ENCODE data around the gene SLC26A4. TPM values are rescaled to one million over a fixed set of nuclear protein-coding genes. Genes with fewer than 3 reads are reported as not detected.

Gene SLC26A4
- total RNA-seq, 2 donors from 2014 or later = 0.42 TPM; not detected in 1

DNA sequence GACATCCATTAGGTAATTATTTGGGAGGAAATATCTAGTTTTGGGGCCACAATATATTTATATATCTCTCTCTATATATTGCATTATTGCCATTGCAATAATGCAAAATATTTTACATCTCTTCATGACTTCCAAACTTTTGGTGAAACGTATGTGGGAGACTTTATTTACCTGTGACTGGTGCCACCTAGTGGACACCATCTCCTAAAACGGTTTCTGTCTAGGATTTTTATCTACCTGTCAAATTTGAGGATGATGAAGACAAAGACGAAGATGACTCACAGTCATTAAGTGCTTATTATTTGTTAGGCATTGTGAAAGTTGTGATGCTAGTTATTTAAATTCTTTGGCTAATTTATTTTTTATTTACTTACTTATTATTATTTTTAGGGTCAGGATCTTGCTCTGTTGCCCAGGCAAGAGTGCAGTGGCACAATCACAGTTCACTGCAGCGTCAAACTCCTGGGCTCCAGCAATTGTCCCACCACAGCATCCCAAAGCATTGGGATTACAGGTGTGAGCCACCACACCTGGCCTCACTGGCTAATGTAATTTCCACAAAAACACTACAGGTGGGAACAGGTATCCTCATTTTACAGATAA is 64.6 kb downstream of the SLC26A4 start:
- peak; percentile 63 for DNase-seq
- peaks cover 13% of the 10 kb centered on the region for H3K27me3 ChIP-seq (ENCODE audit: control insufficient read depth, insufficient read depth, low read length, poor library complexity, severe bottlenecking)
- Mint-ChIP-seq H3K4me3 (no peak overlapping the region), H3K27ac (no peak overlapping the region), H3K36me3 (ENCODE audit: low read depth) (no peaks in the 10 kb centered on the region), H3K27me3 (ENCODE audit: insufficient read depth) (peaks cover 16% of the 10 kb centered on the region), H3K9me3 (no peaks in the 10 kb centered on the region), H3K4me1 (no peaks in the 10 kb centered on the region)
- no peak overlapping the region for H3K27ac ChIP-seq (ENCODE audit: low read depth, low read length)
- no peak overlapping the region for H3K4me3 ChIP-seq (ENCODE audit: low read length)
- TF ChIP-seq, protein P1, sequence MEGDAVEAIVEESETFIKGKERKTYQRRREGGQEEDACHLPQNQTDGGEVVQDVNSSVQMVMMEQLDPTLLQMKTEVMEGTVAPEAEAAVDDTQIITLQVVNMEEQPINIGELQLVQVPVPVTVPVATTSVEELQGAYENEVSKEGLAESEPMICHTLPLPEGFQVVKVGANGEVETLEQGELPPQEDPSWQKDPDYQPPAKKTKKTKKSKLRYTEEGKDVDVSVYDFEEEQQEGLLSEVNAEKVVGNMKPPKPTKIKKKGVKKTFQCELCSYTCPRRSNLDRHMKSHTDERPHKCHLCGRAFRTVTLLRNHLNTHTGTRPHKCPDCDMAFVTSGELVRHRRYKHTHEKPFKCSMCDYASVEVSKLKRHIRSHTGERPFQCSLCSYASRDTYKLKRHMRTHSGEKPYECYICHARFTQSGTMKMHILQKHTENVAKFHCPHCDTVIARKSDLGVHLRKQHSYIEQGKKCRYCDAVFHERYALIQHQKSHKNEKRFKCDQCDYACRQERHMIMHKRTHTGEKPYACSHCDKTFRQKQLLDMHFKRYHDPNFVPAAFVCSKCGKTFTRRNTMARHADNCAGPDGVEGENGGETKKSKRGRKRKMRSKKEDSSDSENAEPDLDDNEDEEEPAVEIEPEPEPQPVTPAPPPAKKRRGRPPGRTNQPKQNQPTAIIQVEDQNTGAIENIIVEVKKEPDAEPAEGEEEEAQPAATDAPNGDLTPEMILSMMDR (conservative IDR thresholded peaks at IDR 0.05) = peak; percentile 87
- no peaks in the 10 kb centered on the region for H3K9me3 ChIP-seq (ENCODE audit: control insufficient read depth, low read length)
- H3K36me3 ChIP-seq (ENCODE audit: control insufficient read depth, insufficient read depth, low read length) = no peaks in the 10 kb centered on the region
- no peak overlapping the region for H3K9ac ChIP-seq (ENCODE audit: extremely low read depth, low read length, poor library complexity, severe bottlenecking)
- H3K4me1 ChIP-seq (ENCODE audit: control insufficient read depth, insufficient read depth, low read length) = no peaks in the 10 kb centered on the region
- WGBS, 2 experiments (ENCODE audit: insufficient coverage in 1 of 2, insufficient read length in 1 of 2) = 0 to 38% methylated on average over 1 to 4 of the region's 4 CpGs

DNA sequence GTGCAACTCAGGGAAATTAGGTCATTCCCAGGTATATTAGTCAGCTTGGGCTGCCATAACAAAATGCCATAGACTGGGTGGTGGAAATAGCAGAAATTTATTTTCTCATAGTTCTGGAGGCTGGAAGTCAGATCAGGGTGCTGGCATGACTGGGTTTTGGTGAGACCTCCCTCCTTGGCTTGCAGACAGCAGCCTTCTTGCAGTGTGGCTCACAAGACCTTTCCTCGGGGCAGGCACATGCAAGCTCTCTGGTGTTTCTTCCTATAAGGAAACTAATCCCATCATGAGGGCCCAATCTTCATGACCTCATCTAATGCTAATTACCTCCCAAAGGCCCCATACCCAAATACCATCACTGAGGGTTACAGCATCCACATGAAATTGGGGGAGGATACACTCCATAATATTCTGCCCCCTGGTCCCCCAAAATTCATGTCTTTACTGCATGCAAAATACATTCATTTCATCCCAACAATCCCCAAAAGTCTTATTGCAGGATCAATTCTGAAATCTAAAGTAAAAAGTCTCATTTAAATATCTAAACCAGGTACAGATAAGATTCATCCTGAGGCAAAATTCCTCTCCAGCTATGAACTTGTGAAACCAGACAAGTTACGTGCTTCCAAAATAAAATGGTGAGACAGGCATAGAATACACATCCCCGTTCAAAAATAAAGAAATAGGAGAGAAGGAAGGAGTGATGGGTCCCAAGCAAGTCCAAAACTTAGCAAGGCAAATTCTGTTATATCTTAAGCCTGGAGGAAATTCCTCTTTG is 65.9 kb downstream of the SLC26A4 start:
- Mint-ChIP-seq H3K27ac (no peak overlapping the region), H3K36me3 (ENCODE audit: low read depth) (no peaks in the 10 kb centered on the region), H3K4me1 (no peaks in the 10 kb centered on the region), H3K4me3 (no peak overlapping the region), H3K9me3 (no peaks in the 10 kb centered on the region), H3K27me3 (ENCODE audit: insufficient read depth) (peaks cover 16% of the 10 kb centered on the region)
- no peak for DNase-seq
- Histone ChIP-seq H3K4me3 (ENCODE audit: low read length) (no peak overlapping the region), H3K9ac (ENCODE audit: extremely low read depth, low read length, poor library complexity, severe bottlenecking) (no peak overlapping the region), H3K27me3 (ENCODE audit: control insufficient read depth, insufficient read depth, low read length, poor library complexity, severe bottlenecking) (peaks cover 13% of the 10 kb centered on the region), H3K27ac (ENCODE audit: low read depth, low read length) (no peak overlapping the region), H3K9me3 (ENCODE audit: control insufficient read depth, low read length) (no peaks in the 10 kb centered on the region), H3K36me3 (ENCODE audit: control insufficient read depth, insufficient read depth, low read length) (no peaks in the 10 kb centered on the region), H3K4me1 (ENCODE audit: control insufficient read depth, insufficient read depth, low read length) (no peaks in the 10 kb centered on the region)
- 94% methylated on average over 3 of the region's 3 CpGs for WGBS, 2 experiments (ENCODE audit: insufficient coverage in 1 of 2, insufficient read length in 1 of 2)
- TF ChIP-seq, protein P1 (conservative IDR thresholded peaks at IDR 0.05) = no peak

DNA sequence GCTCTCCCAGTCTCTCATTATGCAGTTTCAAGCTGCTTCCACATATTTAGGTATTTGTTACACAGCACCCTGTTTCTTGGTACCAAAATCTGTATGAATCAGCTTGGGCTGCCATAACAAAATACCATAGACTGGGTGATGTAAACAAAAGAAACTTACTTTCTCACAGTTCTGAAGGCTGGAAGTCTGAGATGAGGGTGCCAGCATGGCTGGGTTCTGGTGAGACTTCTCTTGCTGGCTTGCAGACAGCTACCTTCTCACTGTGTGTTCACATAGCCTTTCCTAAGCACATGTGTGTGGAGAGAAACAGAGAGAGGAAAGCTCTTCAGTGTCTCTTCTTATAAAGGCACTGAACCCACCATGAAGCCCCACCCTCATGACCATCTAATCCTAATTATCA is 67.6 kb downstream of the SLC26A4 start:
- H3K27me3 ChIP-seq (ENCODE audit: control insufficient read depth, insufficient read depth, low read length, poor library complexity, severe bottlenecking) = peaks cover 13% of the 10 kb centered on the region
- Mint-ChIP-seq H3K27me3 (ENCODE audit: insufficient read depth) (peaks cover 16% of the 10 kb centered on the region), H3K27ac (no peak overlapping the region), H3K9me3 (peaks cover 5% of the 10 kb centered on the region), H3K4me1 (no peaks in the 10 kb centered on the region), H3K4me3 (no peak overlapping the region), H3K36me3 (ENCODE audit: low read depth) (no peaks in the 10 kb centered on the region)
- TF ChIP-seq, protein P1 (conservative IDR thresholded peaks at IDR 0.05) = no peak
- DNase-seq = no peak
- no peaks in the 10 kb centered on the region for H3K4me1 ChIP-seq (ENCODE audit: control insufficient read depth, insufficient read depth, low read length)
- H3K36me3 ChIP-seq (ENCODE audit: control insufficient read depth, insufficient read depth, low read length) = no peaks in the 10 kb centered on the region
- no peaks in the 10 kb centered on the region for H3K9me3 ChIP-seq (ENCODE audit: control insufficient read depth, low read length)
- H3K4me3 ChIP-seq (ENCODE audit: low read length) = no peak overlapping the region
- H3K27ac ChIP-seq (ENCODE audit: low read depth, low read length) = no peak overlapping the region
- H3K9ac ChIP-seq (ENCODE audit: extremely low read depth, low read length, poor library complexity, severe bottlenecking) = no peak overlapping the region
